DND-41 (cell line): Measurements from ENCODE around the gene ORC5.

Experiments used
- CTCF ChIP-seq: IDR thresholded peaks from 2 replicates; pipeline ENCODE4 v1.5.1; 2012; ENCODE audit warnings: borderline replicate concordance, low read length, moderate library complexity, mild to moderate bottlenecking; ENCODE audit not compliant: poor library complexity, severe bottlenecking; ENCODE audit errors: extremely low read depth
- EZH2 ChIP-seq: IDR thresholded peaks from 3 replicates; pipeline ENCODE4 v1.6.1; 2012; ENCODE audit warnings: borderline replicate concordance, low read depth, mild to moderate bottlenecking, moderate library complexity, low read length, inconsistent platforms; ENCODE audit not compliant: severe bottlenecking

DNA sequence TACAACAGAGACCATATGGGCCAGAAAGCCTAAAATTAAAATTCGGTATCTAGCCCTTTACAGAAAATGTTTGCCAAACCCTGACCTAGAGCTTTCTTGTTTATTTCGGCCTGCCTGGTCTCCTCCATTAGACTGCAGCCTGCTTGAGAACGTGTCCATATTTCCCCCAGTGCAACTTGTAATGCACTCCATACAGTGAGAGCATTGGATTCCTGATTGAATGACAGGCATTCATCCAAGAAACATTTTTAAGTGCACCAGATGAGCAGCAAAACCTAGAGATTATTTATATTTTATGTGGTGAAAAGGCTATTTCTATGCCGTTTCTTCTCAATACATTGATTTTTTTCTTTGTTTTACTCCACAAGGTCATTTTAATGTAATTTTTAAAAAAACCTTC lies 47.4 kb upstream of the ORC5 start:
- TF ChIP-seq CTCF (no peak), EZH2 (no peak)
